GM21367 (cell line): ENCODE measurements around the gene CAPN9.
"Not testable (repeated sequence)": the region's sequence is repeated elsewhere in the genome, so short reads cannot be mapped to it uniquely, and the experiment has no call there.

ENCODE experiments used
- ATAC-seq: cut with Tn5 transposase; IDR thresholded peaks from one replicate; pipeline ENCODE4 v1.9.1; 2021; ENCODE audit not compliant: unreplicated experiment

Gene CAPN9

GRCh38 chr1:230710543-230710904, 36.7 kb upstream of the CAPN9 start:
- ATAC-seq: no peak

- no peak for ATAC-seq
Observed at GRCh38 chr1:230711245-230711644, 35.9 kb upstream of the CAPN9 start.

- no peak for ATAC-seq
Observed at GRCh38 chr1:230712470-230712942, 34.7 kb upstream of the CAPN9 start.

DNA sequence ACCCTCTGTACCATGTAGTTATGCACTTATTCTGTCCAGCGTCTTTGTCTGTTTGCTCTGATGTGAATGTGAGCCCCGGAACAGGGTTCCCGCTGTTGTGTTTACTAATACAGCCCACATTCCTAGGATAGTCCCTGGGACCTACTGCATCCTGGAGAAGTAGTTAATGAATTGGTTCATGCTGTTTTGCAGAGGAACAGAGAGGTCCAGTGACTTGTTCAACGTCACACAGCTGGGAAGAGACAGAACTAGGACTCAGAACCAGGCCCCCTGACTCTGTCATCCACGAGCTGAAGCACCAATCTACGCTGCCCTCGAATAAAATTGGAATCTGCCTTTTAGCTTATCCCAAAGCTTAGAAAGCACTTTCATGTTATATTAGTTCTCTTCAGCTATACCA, 34.0 kb upstream of the CAPN9 start:
- no peak for ATAC-seq

- ATAC-seq: no peak
Observed at GRCh38 chr1:230713547-230713914, 33.7 kb upstream of the CAPN9 start.

- ATAC-seq: no peak
Observed at GRCh38 chr1:230713915-230714764, 33.0 kb upstream of the CAPN9 start, which contains the start of gene AGT. Gene AGT (minus strand): TSS chr1:230714122. CDS start chr1:230710823, 3,299 bp downstream.

GRCh38 chr1:230715510-230715909, 31.7 kb upstream of the CAPN9 start:
- ATAC-seq: no peak

GRCh38 chr1:230716453-230716852, 30.7 kb upstream of the CAPN9 start:
- ATAC-seq: not testable (repeated sequence)

DNA sequence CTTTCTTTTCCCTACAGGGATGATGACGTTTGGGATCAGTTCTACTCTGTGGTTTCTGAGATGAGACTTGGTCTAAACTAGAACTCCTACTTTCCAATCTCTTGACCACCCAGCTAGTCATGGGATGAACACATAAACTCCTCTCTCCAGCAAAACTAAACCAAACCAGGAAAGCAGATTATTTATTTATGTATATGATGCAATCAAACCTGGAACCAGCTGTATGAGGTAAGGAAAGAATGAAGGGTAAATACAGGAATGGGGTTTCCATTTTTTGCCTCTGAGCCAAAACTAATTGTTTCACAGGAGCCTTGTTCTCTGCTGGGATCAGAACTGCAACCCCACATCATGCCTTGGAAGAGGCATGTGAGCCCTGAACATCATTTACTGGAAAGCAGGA, 29.9 kb upstream of the CAPN9 start:
- no peak for ATAC-seq

DNA sequence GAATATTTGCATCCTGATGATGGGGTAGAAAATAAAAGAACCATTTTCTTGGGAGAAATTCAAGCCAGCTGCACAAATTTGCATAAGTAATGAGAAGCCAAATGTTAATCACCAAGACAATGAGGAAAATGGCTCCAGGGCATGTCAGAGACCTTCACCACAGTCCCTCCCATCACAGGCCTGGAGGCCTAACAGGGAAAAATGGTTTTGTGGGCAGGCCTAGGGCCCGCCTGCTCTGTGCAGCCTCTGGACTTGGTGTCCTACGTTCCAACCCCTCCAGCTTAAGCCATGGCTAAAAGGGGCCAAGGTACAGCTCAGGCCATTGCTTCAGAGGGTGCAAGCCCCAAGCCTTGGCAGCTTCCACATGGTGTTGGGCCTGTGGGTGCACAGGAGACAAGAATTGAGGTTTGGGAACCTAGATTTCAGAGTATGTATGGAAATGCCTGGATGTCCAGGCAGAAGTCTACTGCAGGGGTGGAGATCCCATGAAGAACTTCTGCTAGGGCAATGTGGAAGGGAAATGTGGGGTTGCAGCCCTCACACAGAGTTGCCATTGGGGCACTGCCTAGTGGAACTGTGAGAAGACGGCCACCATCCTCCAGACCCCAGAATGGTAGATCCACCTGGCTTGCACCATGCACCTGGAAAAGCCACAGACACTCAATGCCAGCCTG, 25.2 kb upstream of the CAPN9 start:
- ATAC-seq: not testable (repeated sequence)

GRCh38 chr1:230725256-230726012, 21.8 kb upstream of the CAPN9 start:
- no peak for ATAC-seq

GRCh38 chr1:230728710-230729392, 18.3 kb upstream of the CAPN9 start:
- ATAC-seq: no peak

GRCh38 chr1:230730977-230731376, 16.2 kb upstream of the CAPN9 start:
- ATAC-seq: no peak

DNA sequence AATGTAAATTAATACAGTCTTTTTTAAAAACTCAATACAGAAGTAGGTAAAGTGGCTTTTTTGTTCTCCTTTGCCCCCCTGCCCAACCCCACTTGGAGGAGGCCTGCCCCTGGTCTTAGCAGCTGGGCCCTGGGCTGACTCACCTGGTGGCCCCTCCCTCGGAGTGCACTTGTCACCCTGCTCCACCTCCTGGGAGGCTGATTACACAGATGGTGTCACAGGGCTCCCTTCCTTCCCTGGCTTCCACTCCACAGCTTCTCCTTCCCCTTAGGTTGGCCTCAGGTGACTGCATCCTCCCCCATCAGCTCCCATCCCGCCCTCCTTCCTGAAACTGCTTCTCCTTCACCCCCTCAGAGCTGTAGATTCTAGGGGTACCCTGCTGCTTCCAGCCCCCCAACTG, 11.7 kb upstream of the CAPN9 start:
- ATAC-seq: no peak

- ATAC-seq: no peak
Observed at GRCh38 chr1:230737622-230738262, 9.4 kb upstream of the CAPN9 start.

- no peak for ATAC-seq
Observed at GRCh38 chr1:230739564-230740290, 7.5 kb upstream of the CAPN9 start.

DNA sequence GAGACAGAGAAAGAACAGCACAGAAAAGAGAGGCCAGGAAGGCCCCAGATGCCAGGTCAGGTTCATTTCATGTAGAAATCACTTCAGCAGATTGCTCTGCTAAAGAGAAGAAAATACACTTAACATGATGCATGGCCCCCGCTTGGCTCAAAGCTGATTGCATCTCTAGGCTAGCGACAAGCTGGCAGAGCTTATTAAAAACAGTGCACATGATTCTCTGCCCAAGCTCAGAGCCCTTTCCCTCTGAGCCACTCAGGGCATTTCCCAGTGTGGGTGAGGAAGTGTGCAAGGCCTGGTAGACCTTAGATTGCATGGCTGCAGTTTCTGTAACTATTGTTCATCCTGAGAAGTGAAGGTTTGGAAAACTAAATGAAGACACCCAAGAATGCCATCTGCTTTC, 3.3 kb upstream of the CAPN9 start:
- ATAC-seq: no peak

GRCh38 chr1:230744382-230744781, 2.8 kb upstream of the CAPN9 start:
- ATAC-seq: no peak

- no peak for ATAC-seq
Observed at GRCh38 chr1:230745071-230745470, 2.1 kb upstream of the CAPN9 start.

- ATAC-seq: no peak
Observed at GRCh38 chr1:230746617-230747016, 571 bp upstream of the CAPN9 start.
